GM12878 (cell line): ENCODE measurements around the gene DOCK2.

Experiments
- ASH2L ChIP-seq: fragments of 300-600, 200-600 bp; sonication (generic); IDR thresholded peaks from 2 replicates; pipeline ENCODE4 v1.6.1; 2017; ENCODE audit warnings: low read depth, mild to moderate bottlenecking, borderline replicate concordance
- EGR1 ChIP-seq, 2 experiments: IDR thresholded peaks; 1 replicate in 1 of 2; 2 replicates in 1 of 2; pipeline ENCODE4 v1.6.1; 2011 to 2012; ENCODE audit warnings: low read depth in 2 of 2, low read length in 2 of 2, borderline replicate concordance in 1 of 2, mild to moderate bottlenecking in 1 of 2, moderate library complexity in 1 of 2
- ESRRA ChIP-seq: IDR thresholded peaks from 2 replicates; pipeline ENCODE4 v1.6.1; 2012; ENCODE audit warnings: mild to moderate bottlenecking, low read length, improper control_type of control experiment
- EZH2 ChIP-seq: IDR thresholded peaks from 2 replicates; pipeline ENCODE4 v1.6.1; 2012; ENCODE audit warnings: low read depth, mild to moderate bottlenecking, control low read depth, inconsistent platforms, low read length, borderline replicate concordance; ENCODE audit not compliant: control insufficient read depth
- JUND ChIP-seq: IDR thresholded peaks from 2 replicates; pipeline ENCODE4 v1.6.1; 2012; ENCODE audit warnings: low read depth, mild to moderate bottlenecking, low read length, improper control_type of control experiment, moderate library complexity
- MAX ChIP-seq: IDR thresholded peaks from 2 replicates; pipeline ENCODE4 v1.6.1; 2012; ENCODE audit warnings: low read depth, low read length, improper control_type of control experiment
- MEF2A ChIP-seq: IDR thresholded peaks from 2 replicates; pipeline ENCODE4 v1.6.1; 2011; ENCODE audit warnings: low read depth, mild to moderate bottlenecking, low read length, moderate library complexity; ENCODE audit not compliant: insufficient read depth
- MYC ChIP-seq: IDR thresholded peaks from 2 replicates; pipeline ENCODE4 v1.6.1; 2011; ENCODE audit warnings: mild to moderate bottlenecking, low read length, moderate library complexity, inconsistent platforms; ENCODE audit not compliant: insufficient read depth, insufficient replicate concordance, insufficient read length, severe bottlenecking
- NR2C1 ChIP-seq: fragments of 450-650 bp; IDR thresholded peaks from 2 replicates; pipeline ENCODE4 v1.6.1; 2017; ENCODE audit warnings: antibody characterized with exemption, mild to moderate bottlenecking, moderate library complexity
- POLR2A ChIP-seq: IDR thresholded peaks from 2 replicates; pipeline ENCODE4 v1.6.1; 2011; ENCODE audit warnings: low read depth, mild to moderate bottlenecking, low read length
- SMAD1 ChIP-seq: fragments of 450-650 bp; IDR thresholded peaks from 2 replicates; pipeline ENCODE4 v1.6.1; 2018; ENCODE audit warnings: mild to moderate bottlenecking, low read depth; ENCODE audit not compliant: partially characterized antibody
- TAF1 ChIP-seq: IDR thresholded peaks from 2 replicates; pipeline ENCODE4 v1.6.1; 2011; ENCODE audit warnings: mild to moderate bottlenecking, low read depth, low read length, borderline replicate concordance
- ZNF384 ChIP-seq: IDR thresholded peaks from 2 replicates; pipeline ENCODE4 v1.6.1; 2012; ENCODE audit warnings: low read depth, mild to moderate bottlenecking, low read length, improper control_type of control experiment, borderline replicate concordance
- TF ChIP-seq, protein P1 (sequence below), 3 experiments: IDR thresholded peaks in 2 of 3; conservative IDR thresholded peaks in 1 of 3; 2 replicates each; pipeline ENCODE4 v1.5.1; 2011; ENCODE audit warnings: low read depth in 3 of 3, low read length in 3 of 3, mild to moderate bottlenecking in 3 of 3, control low read depth in 2 of 3, moderate library complexity in 2 of 3, inconsistent platforms in 1 of 3, mixed read lengths in 1 of 3; ENCODE audit not compliant: control insufficient read depth in 2 of 3, insufficient read depth in 1 of 3; ENCODE audit errors: extremely low read depth in 1 of 3

DNA sequence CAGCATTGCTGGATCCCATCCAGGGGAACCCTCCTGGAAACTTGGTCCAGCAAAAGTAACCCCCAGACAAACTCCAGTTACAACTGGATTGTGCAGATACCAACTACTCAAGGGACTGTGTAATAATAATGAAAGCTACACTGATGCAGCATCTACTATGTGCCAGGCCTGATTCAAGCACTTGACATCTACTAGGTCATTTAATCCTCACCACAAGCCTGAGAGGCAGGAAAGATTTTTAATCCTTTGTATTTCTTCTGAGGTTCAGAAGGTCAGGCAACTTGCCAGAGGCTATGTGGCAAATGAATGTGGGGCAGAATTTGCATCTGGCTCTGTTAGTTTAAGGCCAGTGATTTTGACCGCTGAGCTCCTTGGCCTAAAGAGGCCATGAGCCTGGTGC, 439.1 kb downstream of the DOCK2 start:
- TF ChIP-seq SMAD1 (no peak), ZNF384 (no peak), MEF2A (no peak), POLR2A (no peak), MAX (no peak), JUND (no peak), NR2C1 (no peak), ASH2L (no peak), EGR1 (IDR thresholded peaks at IDR 0.05; ENCODE audit: borderline replicate concordance in 1 of 2, low read depth in 2 of 2, low read length in 2 of 2) (no peak), ESRRA (no peak), EZH2 (no peak), MYC (no peak), TAF1 (no peak)
- TF ChIP-seq, protein P1, sequence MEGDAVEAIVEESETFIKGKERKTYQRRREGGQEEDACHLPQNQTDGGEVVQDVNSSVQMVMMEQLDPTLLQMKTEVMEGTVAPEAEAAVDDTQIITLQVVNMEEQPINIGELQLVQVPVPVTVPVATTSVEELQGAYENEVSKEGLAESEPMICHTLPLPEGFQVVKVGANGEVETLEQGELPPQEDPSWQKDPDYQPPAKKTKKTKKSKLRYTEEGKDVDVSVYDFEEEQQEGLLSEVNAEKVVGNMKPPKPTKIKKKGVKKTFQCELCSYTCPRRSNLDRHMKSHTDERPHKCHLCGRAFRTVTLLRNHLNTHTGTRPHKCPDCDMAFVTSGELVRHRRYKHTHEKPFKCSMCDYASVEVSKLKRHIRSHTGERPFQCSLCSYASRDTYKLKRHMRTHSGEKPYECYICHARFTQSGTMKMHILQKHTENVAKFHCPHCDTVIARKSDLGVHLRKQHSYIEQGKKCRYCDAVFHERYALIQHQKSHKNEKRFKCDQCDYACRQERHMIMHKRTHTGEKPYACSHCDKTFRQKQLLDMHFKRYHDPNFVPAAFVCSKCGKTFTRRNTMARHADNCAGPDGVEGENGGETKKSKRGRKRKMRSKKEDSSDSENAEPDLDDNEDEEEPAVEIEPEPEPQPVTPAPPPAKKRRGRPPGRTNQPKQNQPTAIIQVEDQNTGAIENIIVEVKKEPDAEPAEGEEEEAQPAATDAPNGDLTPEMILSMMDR (IDR thresholded peaks at IDR 0.05 in 2 of 3, conservative IDR thresholded peaks at IDR 0.05 in 1 of 3; ENCODE audit: control insufficient read depth in 2 of 3, extremely low read depth in 1 of 3, insufficient read depth in 1 of 3, low read depth in 3 of 3, low read length in 3 of 3), result no peak
